LoVo (cell line): ENCODE data around the gene TBR1.
A peak's percentile ranks its signal among the peaks of the same experiment; 100 is the strongest.

Experiments used
- DNase-seq: peaks from one replicate; pipeline ENCODE4 v3.0.0-alpha.2; 2016; ENCODE audit warnings: low spot score

The TBR1 gene

DNA sequence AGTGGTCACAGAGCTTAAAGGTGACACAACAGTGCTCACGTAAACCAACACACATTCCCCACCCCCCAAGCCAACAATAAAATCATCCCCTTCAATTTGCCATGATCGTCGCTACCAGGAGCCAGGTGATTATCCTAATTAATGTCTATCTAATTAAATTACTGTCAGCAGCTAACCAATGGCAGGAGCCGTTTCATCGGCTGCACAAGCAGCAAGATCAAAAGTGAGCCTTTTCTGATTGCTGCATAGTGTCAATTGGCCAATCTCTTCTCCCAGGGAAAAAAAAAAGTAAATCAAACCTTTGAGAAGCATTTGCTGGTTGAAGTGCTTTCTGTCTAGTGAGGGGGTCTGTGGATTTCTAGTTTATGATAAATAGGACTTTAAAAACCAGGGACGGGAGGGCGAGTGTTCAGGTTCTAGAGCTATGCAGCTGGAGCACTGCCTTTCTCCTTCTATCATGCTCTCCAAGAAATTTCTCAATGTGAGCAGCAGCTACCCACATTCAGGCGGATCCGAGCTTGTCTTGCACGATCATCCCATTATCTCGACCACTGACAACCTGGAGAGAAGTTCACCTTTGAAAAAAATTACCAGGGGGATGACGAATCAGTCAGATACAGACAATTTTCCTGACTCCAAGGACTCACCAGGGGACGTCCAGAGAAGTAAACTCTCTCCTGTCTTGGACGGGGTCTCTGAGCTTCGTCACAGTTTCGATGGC lies at the start of gene TBR1:
Gene TBR1, plus strand, starts transcription at position 311 of the 721 bp plus-strand sequence. Its CDS starts 114 bp downstream, at position 425.
- no peak for DNase-seq

DNA sequence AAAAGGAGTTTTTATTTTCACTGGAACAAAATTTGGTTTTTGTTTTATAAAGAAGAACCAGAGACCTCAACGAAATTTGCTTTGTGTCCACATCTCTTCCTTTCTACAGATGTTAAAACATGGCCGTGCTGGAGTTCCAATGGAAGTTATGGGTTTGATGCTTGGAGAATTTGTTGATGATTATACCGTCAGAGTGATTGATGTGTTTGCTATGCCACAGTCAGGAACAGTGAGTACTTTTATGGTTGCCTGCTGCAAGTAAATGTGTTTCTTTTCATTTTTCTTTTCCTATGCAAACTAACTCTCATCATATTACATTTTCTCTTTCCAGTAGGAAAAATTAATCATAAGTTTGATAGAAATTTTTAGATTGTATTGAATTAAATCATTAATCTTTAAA lies 48.4 kb upstream of the TBR1 start:
- no peak for DNase-seq

DNA sequence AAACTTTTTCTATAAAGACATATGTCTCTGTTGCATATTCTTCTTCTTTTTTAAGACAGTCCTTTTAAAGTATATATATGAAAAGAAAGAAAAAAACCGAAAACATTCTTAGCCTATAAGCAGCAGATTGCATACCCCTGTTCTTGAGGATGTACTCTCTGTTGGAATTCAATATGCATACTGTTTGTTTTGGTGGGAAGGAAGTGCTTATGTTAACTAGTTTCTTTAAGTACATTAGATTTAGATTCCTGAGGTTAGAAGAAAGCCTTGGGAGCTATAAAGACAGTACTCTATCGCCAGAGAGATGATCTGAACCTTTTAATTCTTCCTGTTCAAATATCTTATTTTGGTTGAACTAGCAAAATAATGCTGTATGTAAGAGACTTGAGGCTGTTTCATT lies 46.8 kb upstream of the TBR1 start:
- DNase-seq = no peak

DNA sequence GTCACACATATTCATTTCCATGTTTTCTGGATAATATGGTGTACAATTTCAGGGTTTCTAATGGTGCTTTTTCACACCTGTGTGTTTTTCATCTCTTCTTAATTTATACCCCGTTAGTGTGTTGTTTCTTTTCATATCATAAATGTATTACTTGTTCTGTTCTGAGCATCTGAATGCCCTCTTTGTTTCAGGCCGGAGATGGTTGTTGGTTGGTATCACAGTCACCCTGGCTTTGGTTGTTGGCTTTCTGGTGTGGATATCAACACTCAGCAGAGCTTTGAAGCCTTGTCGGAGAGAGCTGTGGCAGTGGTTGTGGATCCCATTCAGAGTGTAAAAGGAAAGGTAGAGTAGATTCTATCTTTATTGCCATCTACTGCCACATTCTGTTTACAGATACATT lies 45.1 kb upstream of the TBR1 start:
- no peak for DNase-seq

DNA sequence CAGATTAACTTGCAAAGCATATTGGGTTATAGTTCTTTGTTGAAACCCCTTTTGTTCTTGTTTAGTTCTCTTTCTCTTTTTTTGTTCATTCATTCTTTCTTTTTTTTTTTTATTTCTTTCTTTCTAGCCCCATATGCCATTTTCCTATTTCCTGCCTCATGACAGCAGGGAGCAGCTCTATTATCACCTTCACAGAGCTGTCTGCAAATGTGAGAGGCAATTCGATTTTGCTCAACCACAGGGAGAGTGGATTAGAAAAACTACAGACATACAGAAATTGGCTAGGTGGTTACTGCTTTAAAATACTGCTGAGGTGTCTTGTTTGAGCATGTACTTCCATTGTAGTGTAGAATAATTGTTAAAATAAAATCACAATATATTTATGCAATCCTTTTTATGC lies 44.2 kb upstream of the TBR1 start:
- DNase-seq = no peak

DNA sequence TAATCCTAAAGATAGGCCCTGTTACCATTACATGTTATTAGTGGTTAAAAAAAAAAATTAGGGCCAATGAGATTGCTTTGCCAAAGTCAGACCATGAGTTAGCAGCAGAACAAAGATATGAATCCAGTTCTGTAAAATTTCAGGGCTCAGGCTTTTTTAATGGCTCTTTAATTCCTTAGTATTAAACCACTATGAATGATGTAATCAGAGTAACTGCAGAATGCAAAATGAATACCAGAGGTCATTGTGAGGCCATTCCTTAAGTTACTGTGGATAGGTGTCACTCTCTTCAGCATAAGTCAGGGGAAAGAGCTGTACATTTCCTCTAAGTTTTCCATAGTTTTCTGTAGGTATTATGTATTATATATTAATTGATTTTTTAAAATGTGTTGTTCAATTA lies 42.2 kb upstream of the TBR1 start:
- DNase-seq = no peak

DNA sequence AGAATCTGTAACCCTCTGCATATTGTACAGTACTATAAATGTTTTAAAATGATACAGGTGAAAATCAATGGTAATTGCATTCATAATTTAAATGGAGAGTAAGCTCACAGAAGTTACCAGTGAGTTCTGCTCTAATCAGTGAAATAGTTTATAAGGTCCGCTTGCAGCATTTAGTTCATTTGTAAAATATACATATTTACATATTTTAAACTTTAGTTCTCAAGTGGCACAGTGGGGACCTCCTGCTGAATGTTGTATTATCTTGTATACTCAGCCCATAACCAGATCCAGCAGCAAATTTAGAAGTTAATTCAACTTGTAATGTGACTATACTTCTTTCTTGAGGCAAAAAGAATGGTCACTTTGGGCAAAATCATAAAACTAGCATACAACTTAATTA lies 41.7 kb upstream of the TBR1 start:
- no peak for DNase-seq

DNA sequence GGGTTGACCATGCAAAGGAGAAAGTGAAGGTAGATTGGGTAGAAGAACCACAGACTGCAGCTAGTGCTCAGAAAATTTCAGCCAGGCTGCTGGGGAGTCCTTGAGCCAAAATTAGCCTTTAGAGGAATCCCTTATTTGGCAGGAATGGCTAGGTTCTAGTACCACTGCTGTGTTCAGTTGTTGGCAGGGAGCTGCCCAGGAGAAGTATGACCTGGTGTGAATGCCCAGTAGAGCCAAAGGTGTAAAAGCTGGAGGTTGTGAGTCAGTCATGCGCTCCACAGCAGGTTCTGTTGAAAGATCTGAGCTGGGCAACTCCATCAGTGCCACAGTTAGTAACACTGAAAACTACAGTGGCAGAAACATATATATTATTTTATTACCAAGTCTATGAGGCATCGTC lies 36.4 kb upstream of the TBR1 start:
- no peak for DNase-seq

DNA sequence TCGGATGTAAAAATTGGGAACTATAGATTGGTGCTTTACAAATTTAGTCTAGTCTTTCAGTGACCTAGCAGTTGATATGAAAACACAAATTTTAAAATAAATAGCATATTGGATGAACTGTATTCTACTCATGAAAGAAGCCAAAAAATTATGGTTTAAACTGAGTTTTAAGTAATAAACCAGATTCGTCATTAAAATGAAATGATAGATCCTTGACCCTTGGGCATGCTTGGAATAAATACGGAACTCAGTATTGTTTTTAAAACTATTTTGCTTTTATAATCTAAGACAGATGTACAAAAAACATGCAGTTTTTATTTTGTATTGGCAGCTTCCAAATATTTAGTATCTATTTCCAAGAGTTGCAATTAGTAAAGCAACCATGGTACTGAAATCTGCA lies 34.6 kb upstream of the TBR1 start:
- DNase-seq = no peak

DNA sequence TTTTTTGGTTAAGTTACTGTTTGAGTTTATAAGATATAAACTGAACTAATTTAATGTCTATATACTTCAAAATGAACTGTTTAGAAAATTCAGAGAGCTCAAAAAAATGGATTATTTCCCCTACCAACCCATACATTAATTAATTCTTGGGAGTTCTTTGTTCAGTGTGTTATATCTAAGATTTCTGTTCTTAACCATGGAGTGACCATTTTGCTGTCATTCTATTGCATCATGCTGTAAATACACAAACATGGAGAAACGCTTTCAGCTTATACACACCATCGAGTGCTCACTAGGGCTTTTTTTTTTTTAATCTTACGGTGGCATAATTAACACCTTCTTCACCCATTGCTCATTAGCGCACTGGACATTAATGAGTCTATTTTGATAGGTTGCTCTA lies 33.4 kb upstream of the TBR1 start:
- no peak for DNase-seq

DNA sequence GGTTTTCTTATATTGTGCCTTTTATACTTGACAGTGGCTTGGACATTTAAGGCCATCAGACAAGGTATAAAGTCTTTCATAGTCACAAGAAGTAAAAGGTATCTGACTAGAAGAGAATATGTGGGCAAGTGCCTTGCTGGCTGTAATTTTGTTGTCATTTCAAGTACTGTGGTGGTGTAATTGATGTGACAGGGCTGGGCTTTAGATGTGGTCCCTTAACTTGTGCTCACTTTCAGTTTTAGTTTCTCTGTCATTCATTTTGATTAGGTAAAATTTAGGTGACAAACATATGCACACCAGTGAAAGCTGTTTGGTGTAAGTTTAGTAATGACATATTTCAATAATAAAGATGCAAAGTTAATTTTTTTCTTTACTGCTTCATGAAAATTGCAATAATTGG lies 31.2 kb upstream of the TBR1 start:
- DNase-seq = no peak

DNA sequence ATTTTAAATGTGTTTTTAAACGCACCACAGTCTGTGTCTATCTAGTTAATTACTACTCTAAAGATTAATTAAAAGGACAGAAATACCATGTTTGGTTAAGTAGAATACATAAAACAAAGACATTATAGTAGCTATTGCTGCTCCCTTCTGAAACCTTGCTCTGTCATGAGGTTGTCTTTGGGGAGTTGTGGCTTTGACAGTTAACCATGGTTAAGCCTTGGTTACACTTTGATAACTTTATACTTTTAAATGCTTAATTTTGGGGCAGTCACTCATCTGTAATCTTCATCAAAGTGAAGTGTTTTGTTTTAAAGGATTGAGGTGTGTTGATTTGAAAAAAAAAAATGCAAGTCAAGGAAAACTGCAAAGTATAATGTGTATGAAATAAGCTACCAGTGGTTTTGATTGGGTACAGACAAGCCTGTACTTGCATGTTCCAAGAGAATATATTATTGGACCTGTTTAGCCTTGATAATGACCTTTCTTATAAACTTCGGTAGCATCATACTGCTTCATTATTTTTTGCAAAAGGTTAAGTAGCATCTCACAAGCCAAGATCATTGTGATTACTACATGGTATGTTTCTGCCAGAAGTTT lies 29.8 kb upstream of the TBR1 start:
- DNase-seq = no peak

DNA sequence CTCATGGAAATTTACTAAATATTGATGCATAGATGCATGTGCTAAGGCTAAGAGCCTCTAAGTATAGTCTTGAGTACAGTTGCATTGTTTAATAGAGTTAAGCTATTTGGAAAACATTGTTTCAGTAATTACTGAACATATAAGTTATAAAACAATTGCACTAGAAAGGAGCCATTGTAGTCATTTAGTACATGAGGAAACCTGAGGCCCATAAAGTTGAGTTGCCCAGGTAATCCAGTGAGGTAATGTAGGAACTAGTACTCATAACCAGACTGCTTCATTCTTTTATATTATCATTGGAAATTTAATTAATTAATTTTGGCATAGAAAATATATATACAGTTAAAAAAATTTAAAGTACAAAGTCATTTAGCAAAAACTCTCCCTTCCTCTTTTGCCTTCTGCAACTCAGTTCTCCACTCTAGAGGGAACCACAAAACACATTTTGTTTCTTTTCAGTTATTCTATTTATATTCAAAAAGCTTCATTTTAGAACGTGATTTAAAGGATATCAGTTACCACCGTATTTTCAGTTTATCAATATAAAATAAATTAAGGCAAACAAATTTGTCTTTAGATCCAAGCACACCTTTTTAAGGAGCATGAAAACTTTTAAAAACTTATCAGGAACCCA lies 27.8 kb upstream of the TBR1 start:
- no peak for DNase-seq

DNA sequence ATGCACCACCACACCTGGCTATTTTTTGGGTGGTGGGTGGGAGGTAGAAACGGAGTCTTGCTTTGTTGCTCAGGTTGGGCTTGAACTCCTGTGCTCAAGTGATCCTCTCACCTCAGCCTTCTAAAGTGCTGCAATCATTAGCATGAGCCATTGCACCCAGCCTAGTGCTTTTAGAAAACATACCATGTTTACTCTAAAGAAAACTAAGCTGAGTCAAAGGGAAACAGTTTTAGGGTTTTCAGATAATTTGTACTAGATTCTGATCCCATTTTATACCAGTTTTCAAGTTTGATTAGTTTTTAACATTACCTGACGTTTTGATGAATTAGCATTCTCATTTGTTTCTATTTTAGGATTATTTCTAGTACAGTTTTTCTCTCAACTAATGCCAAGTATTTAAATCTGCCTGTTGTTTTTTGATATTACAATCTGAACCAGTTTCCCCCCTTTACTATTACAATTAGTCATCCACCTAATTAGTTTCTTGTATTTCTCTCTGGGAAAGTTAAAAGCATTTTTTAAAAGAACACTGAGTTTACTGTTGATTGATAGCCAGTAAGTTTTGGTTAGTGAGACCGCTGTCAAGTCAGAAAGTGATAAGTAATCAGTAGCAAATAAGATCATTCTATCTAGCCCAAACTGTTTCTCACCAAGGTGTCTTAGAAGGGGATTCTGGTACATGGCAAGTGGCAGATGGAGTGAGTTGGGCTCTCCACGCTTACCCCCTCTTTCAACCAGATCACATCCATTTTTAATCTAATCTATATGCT lies 24.2 kb upstream of the TBR1 start:
- DNase-seq = no peak

DNA sequence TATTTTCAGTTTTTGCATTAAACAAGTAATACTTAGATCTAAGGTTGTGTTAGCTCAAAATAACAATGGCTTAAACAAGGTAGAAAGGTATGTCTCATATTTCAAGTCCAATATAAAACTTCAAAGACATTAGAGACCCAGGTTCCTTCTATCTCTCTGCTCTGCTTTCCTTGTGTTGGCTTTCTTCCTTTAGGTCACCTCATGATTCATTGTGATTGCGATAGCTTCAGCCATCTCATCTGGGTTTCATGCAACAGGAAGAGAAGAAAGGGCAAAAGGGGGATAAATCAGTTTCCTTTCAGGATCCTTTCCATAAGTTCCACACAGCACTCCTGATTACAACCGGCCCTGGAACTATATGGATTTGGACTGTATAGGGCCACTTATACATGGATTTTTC lies 16.0 kb upstream of the TBR1 start:
- DNase-seq = no peak

DNA sequence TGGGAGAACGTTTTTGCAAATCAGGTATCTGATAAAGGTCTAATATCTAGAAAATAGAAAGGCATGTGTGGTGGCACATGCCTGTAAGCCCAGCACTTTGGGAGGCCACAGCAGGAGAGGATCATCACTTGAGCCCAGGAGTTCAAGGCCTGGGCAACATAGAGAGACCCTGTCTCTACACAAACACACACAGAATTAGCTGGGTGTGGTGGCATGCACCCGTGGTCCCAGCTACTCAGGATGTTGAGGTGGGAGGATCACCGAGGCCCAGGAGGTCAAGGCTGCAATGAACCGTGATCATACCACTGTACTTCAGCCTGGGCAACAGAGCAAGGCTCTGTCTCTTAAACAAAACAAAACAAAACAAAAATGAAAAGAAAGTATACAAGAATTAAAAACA lies 13.8 kb upstream of the TBR1 start:
- no peak for DNase-seq

DNA sequence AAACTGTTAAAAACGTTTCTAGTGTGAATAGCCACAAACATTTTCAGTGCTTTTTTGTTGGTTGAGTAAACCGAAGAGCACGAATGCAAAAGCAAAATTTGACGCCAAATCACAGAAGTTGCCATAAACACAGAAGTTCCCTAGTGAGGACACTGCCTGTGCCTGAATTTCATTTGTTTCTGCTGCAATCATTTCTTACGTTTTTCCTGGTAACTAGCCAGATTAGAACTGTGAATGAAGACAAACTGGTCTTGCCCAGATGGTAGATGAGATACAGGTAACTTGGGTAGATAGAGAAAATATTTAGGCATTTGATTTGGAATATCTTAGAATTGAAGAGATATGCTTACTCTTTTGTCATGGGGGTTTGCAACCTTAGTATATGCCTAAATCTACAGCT lies 9.8 kb upstream of the TBR1 start:
- no peak for DNase-seq

DNA sequence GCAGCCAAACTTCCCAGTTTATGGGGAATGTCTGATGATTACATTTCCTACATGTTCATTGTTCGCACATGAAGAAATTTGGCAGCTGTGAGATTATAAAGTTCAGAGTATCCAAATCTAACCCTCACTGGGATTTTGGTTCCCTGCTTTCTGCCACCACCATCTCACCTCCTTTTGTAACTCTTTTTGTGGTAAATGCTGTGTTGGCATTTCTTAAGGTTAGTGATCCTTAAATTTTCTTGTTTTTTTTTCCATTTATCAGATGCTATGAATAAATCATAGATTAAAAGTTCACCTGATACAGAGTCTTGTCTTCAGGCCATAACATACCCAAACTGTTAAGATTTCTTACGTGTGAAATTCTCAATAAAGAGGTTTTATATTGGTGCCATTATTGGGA lies 8.5 kb upstream of the TBR1 start:
- DNase-seq = no peak

DNA sequence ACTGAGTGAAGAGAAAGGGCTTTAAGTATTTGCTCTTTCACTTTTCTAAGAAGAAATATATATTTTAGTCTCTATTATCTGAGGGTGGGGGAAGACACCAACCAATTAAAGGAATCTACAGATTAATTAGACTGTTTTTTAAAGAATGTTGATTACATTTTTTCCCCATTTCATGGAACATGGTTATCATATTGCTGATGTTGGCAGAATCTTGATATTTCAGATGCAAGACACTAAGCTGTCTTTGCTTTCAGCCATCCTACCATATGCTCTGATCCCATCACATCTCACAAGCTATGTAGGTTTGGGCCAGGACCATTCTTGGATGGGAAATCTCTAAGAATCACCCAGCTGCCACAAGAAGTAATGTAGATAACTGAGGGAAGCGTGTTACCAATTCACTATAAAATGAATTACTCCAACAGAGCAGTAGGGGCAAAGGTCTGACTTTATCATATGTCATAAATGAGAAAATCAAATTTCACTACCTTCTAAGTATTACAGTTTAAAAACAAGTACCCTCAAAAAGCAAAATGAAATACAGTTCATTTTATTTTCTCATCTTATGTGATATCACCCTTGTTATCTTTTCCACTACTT lies 6.7 kb upstream of the TBR1 start:
- no peak for DNase-seq

DNA sequence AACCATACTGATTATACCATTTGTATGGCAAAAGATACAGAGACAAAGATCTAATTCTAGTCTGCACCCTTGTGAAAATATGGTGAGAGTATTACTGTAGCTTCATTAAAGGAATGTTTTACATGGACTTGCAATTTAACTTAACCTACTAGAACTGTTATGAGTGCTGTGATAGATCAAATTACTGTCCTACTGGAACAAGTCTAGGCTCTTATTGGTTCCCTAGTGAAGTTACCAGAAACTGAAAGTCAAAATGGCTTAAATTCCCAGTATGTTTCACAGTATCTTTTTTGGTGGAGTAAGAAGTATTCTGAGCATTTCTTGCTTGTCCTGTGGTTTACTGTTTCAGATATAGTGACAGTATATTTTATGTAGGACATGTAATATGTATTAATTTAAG lies 3.8 kb upstream of the TBR1 start:
- DNase-seq = no peak

DNA sequence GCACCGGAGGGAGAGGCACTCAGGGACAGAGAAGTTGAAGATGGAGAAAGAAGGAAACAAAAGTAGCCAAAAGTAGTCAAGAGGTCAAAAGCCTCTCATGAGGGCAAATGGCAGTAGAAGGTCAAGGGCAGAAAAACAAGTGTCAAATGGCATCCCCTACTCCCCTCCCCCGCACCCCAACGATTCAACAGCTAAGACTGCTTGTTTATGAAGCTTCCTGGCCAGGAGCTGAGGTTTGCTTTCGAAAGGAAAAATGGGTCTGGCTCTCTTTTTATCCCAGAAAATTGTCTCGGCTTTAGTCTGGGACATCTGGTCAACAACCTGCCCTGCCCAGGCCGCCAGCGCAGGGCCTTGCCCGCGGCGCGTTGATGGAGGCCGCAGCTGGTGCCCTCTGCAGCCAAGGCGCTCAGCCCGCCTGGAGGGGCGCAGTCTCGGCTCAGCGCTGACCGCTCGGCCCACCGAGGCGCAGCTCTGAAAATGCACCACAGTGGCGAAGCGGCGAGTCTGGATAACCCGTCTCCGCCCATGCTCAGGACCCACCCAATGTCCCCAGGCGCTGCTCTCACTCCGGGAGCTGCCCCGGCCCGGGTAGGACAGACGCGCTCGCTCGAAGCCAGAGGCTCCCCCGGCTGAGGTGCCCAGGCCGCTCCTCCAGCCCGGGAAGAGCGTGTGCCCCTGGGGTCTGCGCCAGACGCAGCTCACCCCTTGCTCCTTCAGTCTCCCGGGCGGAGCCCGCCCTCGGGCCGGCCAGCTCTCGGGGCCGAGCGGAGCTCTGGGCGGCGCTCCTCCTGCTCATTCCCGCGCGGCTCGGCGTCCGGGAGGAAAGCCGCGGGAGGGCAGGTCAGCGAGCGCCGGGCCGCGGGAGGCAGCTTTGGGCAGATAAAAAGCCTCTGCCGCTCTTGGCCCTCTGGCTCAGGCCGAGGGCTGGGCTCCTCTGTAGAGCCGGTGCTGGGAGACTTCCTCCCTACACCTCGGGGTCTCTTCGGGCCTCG lies 1.8 kb upstream of the TBR1 start:
- peak; percentile 44 for DNase-seq
